Esophagus squamous epithelium (tissue), 5 donors: Measurements from ENCODE around the gene ABHD13. TPM values are rescaled to one million over a fixed set of nuclear protein-coding genes. Genes with fewer than 3 reads are reported as not detected.
A peak's percentile ranks its signal among the peaks of the same experiment; 100 is the strongest.

Experiments used
- DNase-seq: peaks from one replicate; lab custom pipeline; 2025; lab: John Stamatoyannopoulos, UW
- H3K27ac ChIP-seq, 4 donors: fragments of 200-600 bp; sonication (generic); one replicate each; pipeline ENCODE4 v1.5.1; 2016 to 2019; ENCODE audit warnings: mild to moderate bottlenecking in 1 of 4
- H3K27me3 ChIP-seq, 4 donors: fragments of 200-600 bp; sonication (generic); 1 replicate in 3 of 4; 2 replicates in 1 of 4; pipeline versions ENCODE4 v1.5.1 to v1.6.0; 2017 to 2021; ENCODE audit warnings: antibody characterized with exemption in 1 of 4
- H3K36me3 ChIP-seq, 3 donors: fragments of 200-600 bp; sonication (generic); one replicate each; pipeline ENCODE4 v1.5.1; 2016 to 2019
- H3K4me1 ChIP-seq, 3 donors: fragments of 200-600 bp; sonication (generic); one replicate each; pipeline ENCODE4 v1.5.1; 2017 to 2019
- H3K4me3 ChIP-seq, 4 donors: fragments of 200-600 bp; sonication (generic); 1 replicate in 3 of 4; 2 replicates in 1 of 4; pipeline ENCODE4 v1.5.1; 2016 to 2019; ENCODE audit warnings: mild to moderate bottlenecking in 2 of 4, moderate library complexity in 1 of 4
- H3K9me3 ChIP-seq, 3 donors: fragments of 200-600 bp; sonication (generic); one replicate each; pipeline ENCODE4 v1.5.1; 2016 to 2019
- CTCF ChIP-seq, 6 experiments: fragments of 450-650 bp in 4 of 6; fragments of 200-600 bp in 2 of 6; sonication (generic) in 2 of 6; IDR thresholded peaks; one replicate each; pipeline ENCODE4 v1.5.1; 2016 to 2019; ENCODE audit warnings: antibody characterized with exemption in 6 of 6, mild to moderate bottlenecking in 4 of 6, moderate library complexity in 4 of 6
- POLR2A ChIP-seq, 4 donors: fragments of 450-650 bp; IDR thresholded peaks; one replicate each; pipeline ENCODE4 v1.6.1; 2017; ENCODE audit warnings: antibody characterized with exemption in 4 of 4, mild to moderate bottlenecking in 4 of 4, moderate library complexity in 3 of 4
- WGBS, 2 donors: methylation state at CpG; one replicate each; pipeline ENCODE4 v1.1.5; 2018; 5-methylcytosine and 5-hydroxymethylcytosine counted together
- intact Hi-C: fragments of 100-400 bp; cut with DNase I; formaldehyde crosslinking; loops from one replicate; pipeline ENCODE4 v1.15.0; 2022
- total RNA-seq, 4 donors: library from RNA; depleted of rRNA; stranded (reverse); fragments of >200 nt; gene quantifications; one replicate each; pipeline ENCODE4 v1.1.0, GENCODE V29; 2016
- donor health status: DM: yes; HTN: yes; CAD: no.

ABHD13 gene
- total RNA-seq, 4 donors from 2014 or later = 6.8 to 12.2 (median 8.4) TPM

- intact Hi-C loops = no loop called here
- Histone ChIP-seq H3K4me1 (peaks cover 0 to 20% (median 0%) of the 10 kb centered on the region in 3 donors), H3K4me3 (no peak overlapping the region), H3K27ac (peak overlapping the region in 2 of 4 donors; percentile 1 to 71), H3K36me3 (no peaks in the 10 kb centered on the region), H3K9me3 (no peaks in the 10 kb centered on the region), H3K27me3 (no peaks in the 10 kb centered on the region)
- 69 to 77% methylated on average over 4 of the region's 4 CpGs for WGBS, 2 donors
- no peak for DNase-seq
- no peak for TF ChIP-seq POLR2A (IDR thresholded peaks at IDR 0.05)
- no peak for TF ChIP-seq CTCF (IDR thresholded peaks at IDR 0.05)
Observed at GRCh38 chr13:108268466-108269112, 50.4 kb downstream of the ABHD13 start.

GRCh38 chr13:108269601-108270328, 51.6 kb downstream of the ABHD13 start, which contains the start of gene TNFSF13B:
TSS of gene TNFSF13B (plus strand) at chr13:108269718. CDS start at chr13:108269896, 178 bp downstream.
- WGBS, 2 donors = 3 to 6% methylated on average over 3 to 6 of the region's 16 CpGs
- intact Hi-C loops = no loop called here
- Histone ChIP-seq H3K27me3 (no peaks in the 10 kb centered on the region), H3K36me3 (no peaks in the 10 kb centered on the region), H3K27ac (peak within 1 kb of the TSS; percentile 21 to 74 (median 57)), H3K4me3 (peak within 1 kb of the TSS; percentile 12 to 67 (median 40)), H3K9me3 (no peaks in the 10 kb centered on the region), H3K4me1 (peaks cover 0 to 20% (median 0%) of the 10 kb centered on the region in 3 donors)
- DNase-seq = no peak
- TF ChIP-seq POLR2A (IDR thresholded peaks at IDR 0.05) (no peak), CTCF (IDR thresholded peaks at IDR 0.05) (no peak)

- Histone ChIP-seq H3K36me3 (no peaks in the 10 kb centered on the region), H3K27ac (peak overlapping the region; percentile 21 to 74 (median 57)), H3K9me3 (no peaks in the 10 kb centered on the region), H3K4me3 (peak overlapping the region; percentile 12 to 67 (median 40)), H3K4me1 (peaks cover 0 to 20% (median 0%) of the 10 kb centered on the region in 3 donors), H3K27me3 (no peaks in the 10 kb centered on the region)
- intact Hi-C loops = no loop called here
- WGBS, 2 donors = 26 to 35% methylated on average over 3 of the region's 3 CpGs
- TF ChIP-seq CTCF (IDR thresholded peaks at IDR 0.05) (no peak), POLR2A (IDR thresholded peaks at IDR 0.05) (no peak)
- no peak for DNase-seq
Observed at GRCh38 chr13:108270442-108270841, 52.2 kb downstream of the ABHD13 start.

GRCh38 chr13:108272333-108272732, 54.1 kb downstream of the ABHD13 start:
- Histone ChIP-seq H3K4me3 (no peak overlapping the region), H3K4me1 (peaks cover 0 to 20% (median 0%) of the 10 kb centered on the region in 3 donors), H3K9me3 (no peaks in the 10 kb centered on the region), H3K36me3 (no peaks in the 10 kb centered on the region), H3K27me3 (no peaks in the 10 kb centered on the region), H3K27ac (no peak overlapping the region)
- TF ChIP-seq POLR2A (IDR thresholded peaks at IDR 0.05) = no peak
- no peak for TF ChIP-seq CTCF (IDR thresholded peaks at IDR 0.05)
- intact Hi-C loops = no loop called here
- DNase-seq = no peak
